ENCODE data around the gene DGLUCY.
A peak's percentile ranks its signal among the peaks of the same experiment; 100 is the strongest.
"Not testable (repeated sequence)": the region's sequence is repeated elsewhere in the genome, so short reads cannot be mapped to it uniquely, and the experiment has no call there.

Gene DGLUCY

GRCh38 chr14:91171291-91171690, 57.4 kb downstream of the DGLUCY start:
- no peak for DNase-seq (ENCODE audit: low read depth)

- DNase-seq (ENCODE audit: low read depth): peak; percentile 78
Observed at GRCh38 chr14:91173221-91173670, 59.4 kb downstream of the DGLUCY start.

- no peak for DNase-seq (ENCODE audit: low read depth)
Observed at GRCh38 chr14:91173904-91174303, 60.0 kb downstream of the DGLUCY start.

GRCh38 chr14:91175291-91176201, 61.7 kb downstream of the DGLUCY start:
- DNase-seq (ENCODE audit: low read depth): no peak

GRCh38 chr14:91177073-91178034, 63.5 kb downstream of the DGLUCY start:
- peak; percentile 74 for DNase-seq (ENCODE audit: low read depth)

GRCh38 chr14:91180611-91181010, 66.7 kb downstream of the DGLUCY start:
- no peak for DNase-seq (ENCODE audit: low read depth)

- DNase-seq (ENCODE audit: low read depth): not testable (repeated sequence)
Observed at GRCh38 chr14:91182753-91183152, 68.9 kb downstream of the DGLUCY start.

GRCh38 chr14:91184559-91184958, 70.7 kb downstream of the DGLUCY start:
- DNase-seq (ENCODE audit: low read depth): no peak

GRCh38 chr14:91185721-91186120, 71.8 kb downstream of the DGLUCY start:
- DNase-seq (ENCODE audit: low read depth): peak; percentile 26

GRCh38 chr14:91186515-91187066, 72.7 kb downstream of the DGLUCY start:
- DNase-seq (ENCODE audit: low read depth): peak; percentile 67

- no peak for DNase-seq (ENCODE audit: low read depth)
Observed at GRCh38 chr14:91187271-91187670, 73.4 kb downstream of the DGLUCY start.

GRCh38 chr14:91190853-91191252, 77.0 kb downstream of the DGLUCY start:
- DNase-seq (ENCODE audit: low read depth): no peak

- no peak for DNase-seq (ENCODE audit: low read depth)
Observed at GRCh38 chr14:91193069-91193468, 79.2 kb downstream of the DGLUCY start.

- no peak for DNase-seq (ENCODE audit: low read depth)
Observed at GRCh38 chr14:91195881-91196280, 82.0 kb downstream of the DGLUCY start.

- DNase-seq (ENCODE audit: low read depth): no peak
Observed at GRCh38 chr14:91197631-91198030, 83.8 kb downstream of the DGLUCY start.

GRCh38 chr14:91200802-91201201, 86.9 kb downstream of the DGLUCY start:
- DNase-seq (ENCODE audit: low read depth): not testable (repeated sequence)

- peak; percentile 14 for DNase-seq (ENCODE audit: low read depth)
Observed at GRCh38 chr14:91202234-91202974, 88.5 kb downstream of the DGLUCY start.

- no peak for DNase-seq (ENCODE audit: low read depth)
Observed at GRCh38 chr14:91204657-91205056, 90.8 kb downstream of the DGLUCY start.

GRCh38 chr14:91205459-91205858, 91.6 kb downstream of the DGLUCY start:
- no peak for DNase-seq (ENCODE audit: low read depth)

- DNase-seq (ENCODE audit: low read depth): no peak
Observed at GRCh38 chr14:91207008-91207407, 93.1 kb downstream of the DGLUCY start.

- DNase-seq (ENCODE audit: low read depth): no peak
Observed at GRCh38 chr14:91211017-91211416, 97.1 kb downstream of the DGLUCY start.

GRCh38 chr14:91214306-91214705, 100.4 kb downstream of the DGLUCY start:
- no peak for DNase-seq (ENCODE audit: low read depth)
